ENCODE data around the gene PPP2R2D. TPM values are rescaled to one million over a fixed set of nuclear protein-coding genes. Genes with fewer than 3 reads are reported as not detected.

Gene PPP2R2D
- total RNA-seq, 4 donors from 2014 or later, result 27.2 to 57.0 (median 44.1) TPM

- Histone ChIP-seq H3K36me3 (no peaks in the 10 kb centered on the region), H3K27me3 (peaks cover 50% of the 10 kb centered on the region), H3K9me3 (no peaks in the 10 kb centered on the region), H3K4me1 (no peaks in the 10 kb centered on the region), H3K27ac (no peak overlapping the region), H3K4me3 (no peak overlapping the region)
- WGBS, 2 donors (ENCODE audit: low coverage in 1 of 2), result 59 to 63% methylated on average over 7 of the region's 7 CpGs
- no peak for ATAC-seq
- no peak for TF ChIP-seq POLR2AphosphoS5 (IDR thresholded peaks at IDR 0.05)
- no peak for TF ChIP-seq EP300 (IDR thresholded peaks at IDR 0.05)
- no peak for TF ChIP-seq POLR2A (IDR thresholded peaks at IDR 0.05)
- TF ChIP-seq CTCF (IDR thresholded peaks at IDR 0.05), result no peak
These were observed 40.5 kb upstream of the PPP2R2D start for GRCh38 chr10:131860311-131860710.

GRCh38 chr10:131860806-131861440 is 39.9 kb upstream of the PPP2R2D start:
- no peak overlapping the region for H3K27ac ChIP-seq
- no peak overlapping the region for H3K4me3 ChIP-seq
- 37 to 38% methylated on average over 4 to 10 of the region's 11 CpGs for WGBS, 2 donors (ENCODE audit: low coverage in 1 of 2)
- H3K36me3 ChIP-seq, result no peaks in the 10 kb centered on the region
- no peaks in the 10 kb centered on the region for H3K9me3 ChIP-seq
- TF ChIP-seq POLR2AphosphoS5 (IDR thresholded peaks at IDR 0.05), result no peak
- peaks cover 47% of the 10 kb centered on the region for H3K27me3 ChIP-seq
- ATAC-seq, result no peak
- H3K4me1 ChIP-seq, result no peaks in the 10 kb centered on the region

GRCh38 chr10:131862548-131862947 is 38.3 kb upstream of the PPP2R2D start:
- peak; percentile 34 for ATAC-seq

GRCh38 chr10:131865223-131865917 is 35.4 kb upstream of the PPP2R2D start:
- no peak for ATAC-seq
- no peaks in the 10 kb centered on the region for H3K4me1 ChIP-seq
- peaks cover 46% of the 10 kb centered on the region for H3K27me3 ChIP-seq
- no peak overlapping the region for H3K27ac ChIP-seq
- no peaks in the 10 kb centered on the region for H3K9me3 ChIP-seq
- no peak for TF ChIP-seq EP300 (IDR thresholded peaks at IDR 0.05)
- H3K4me3 ChIP-seq, result no peak overlapping the region
- 72 to 87% methylated on average over 6 to 13 of the region's 14 CpGs for WGBS, 2 donors (ENCODE audit: low coverage in 1 of 2)
- H3K36me3 ChIP-seq, result no peaks in the 10 kb centered on the region

More at GRCh38 chr10:131862548-131862947, 38.3 kb upstream of the PPP2R2D start:
- H3K36me3 ChIP-seq, result no peaks in the 10 kb centered on the region
- TF ChIP-seq EP300 (IDR thresholded peaks at IDR 0.05) (no peak), CTCF (IDR thresholded peaks at IDR 0.05) (no peak), POLR2A (IDR thresholded peaks at IDR 0.05) (no peak), POLR2AphosphoS5 (IDR thresholded peaks at IDR 0.05) (no peak)
- H3K27ac ChIP-seq, result no peak overlapping the region
- no peak overlapping the region for H3K4me3 ChIP-seq
- 78 to 85% methylated on average over 2 of the region's 4 CpGs for WGBS, 2 donors (ENCODE audit: low coverage in 1 of 2)
- no peaks in the 10 kb centered on the region for H3K4me1 ChIP-seq
- peaks cover 44% of the 10 kb centered on the region for H3K27me3 ChIP-seq
- no peaks in the 10 kb centered on the region for H3K9me3 ChIP-seq

GRCh38 chr10:131866673-131867072 is 34.1 kb upstream of the PPP2R2D start:
- no peaks in the 10 kb centered on the region for H3K36me3 ChIP-seq
- no peak overlapping the region for H3K4me3 ChIP-seq
- H3K27me3 ChIP-seq, result peaks cover 51% of the 10 kb centered on the region
- ATAC-seq, result no peak
- no peaks in the 10 kb centered on the region for H3K4me1 ChIP-seq
- H3K9me3 ChIP-seq, result no peaks in the 10 kb centered on the region
- H3K27ac ChIP-seq, result no peak overlapping the region
- no peak for TF ChIP-seq EP300 (IDR thresholded peaks at IDR 0.05)
- TF ChIP-seq POLR2AphosphoS5 (IDR thresholded peaks at IDR 0.05), result no peak
- TF ChIP-seq POLR2A (IDR thresholded peaks at IDR 0.05), result no peak
- TF ChIP-seq CTCF (IDR thresholded peaks at IDR 0.05), result no peak
- 72 to 77% methylated on average over 10 of the region's 10 CpGs for WGBS, 2 donors (ENCODE audit: low coverage in 1 of 2)

- WGBS, 2 donors (ENCODE audit: low coverage in 1 of 2), result 81 to 98% methylated on average over 6 to 7 of the region's 10 CpGs
- no peaks in the 10 kb centered on the region for H3K9me3 ChIP-seq
- no peak overlapping the region for H3K27ac ChIP-seq
- no peaks in the 10 kb centered on the region for H3K36me3 ChIP-seq
- H3K4me3 ChIP-seq, result no peak overlapping the region
- TF ChIP-seq EP300 (IDR thresholded peaks at IDR 0.05) (no peak), POLR2A (IDR thresholded peaks at IDR 0.05) (no peak), POLR2AphosphoS5 (IDR thresholded peaks at IDR 0.05) (no peak), CTCF (IDR thresholded peaks at IDR 0.05) (no peak)
- H3K27me3 ChIP-seq, result peaks cover 69% of the 10 kb centered on the region
- ATAC-seq, result no peak
- H3K4me1 ChIP-seq, result no peaks in the 10 kb centered on the region
These were observed 32.4 kb upstream of the PPP2R2D start for GRCh38 chr10:131868436-131868835.
